MM.1S (cell line): ENCODE measurements around the gene ADO.

Source experiments
- DNase-seq: peaks from one replicate; pipeline ENCODE4 v3.0.0-alpha.2; 2015
- H2AFZ ChIP-seq: fragments of 300-600 bp; sonication (generic); 2 replicates; pipeline ENCODE4 v1.6.0; 2016; ENCODE audit warnings: antibody characterized with exemption, low read length
- H3F3A ChIP-seq: fragments of 300-600 bp; sonication (generic); 2 replicates; pipeline ENCODE4 v1.6.1; 2016; ENCODE audit warnings: mild to moderate bottlenecking, antibody characterized with exemption, low read length, moderate library complexity, mixed read lengths; ENCODE audit not compliant: insufficient read depth
- H3K27ac ChIP-seq: fragments of 300-600 bp; sonication (generic); 2 replicates; pipeline ENCODE4 v1.5.1; 2016; ENCODE audit warnings: mild to moderate bottlenecking, low read length
- H3K27me3 ChIP-seq: fragments of 300-600 bp; sonication (generic); replicated peaks from 2 replicates; pipeline ENCODE4 v1.6.0; 2016; ENCODE audit warnings: low read length; ENCODE audit not compliant: insufficient read depth
- H3K36me3 ChIP-seq: fragments of 300-600 bp; sonication (generic); replicated peaks from 2 replicates; pipeline ENCODE4 v1.6.1; 2016; ENCODE audit warnings: mild to moderate bottlenecking, low read length, mixed read lengths; ENCODE audit not compliant: insufficient read depth
- H3K4me1 ChIP-seq: fragments of 300-600 bp; sonication (generic); 2 replicates; pipeline ENCODE4 v1.6.1; 2016; ENCODE audit warnings: low read length, mixed read lengths
- H3K4me2 ChIP-seq: fragments of 300-600 bp; sonication (generic); 2 replicates; pipeline ENCODE4 v1.6.0; 2016; ENCODE audit warnings: low read depth, low read length
- H3K4me3 ChIP-seq: fragments of 300-600 bp; sonication (generic); 2 replicates; pipeline ENCODE4 v1.5.1; 2016; ENCODE audit warnings: low read length, mixed read lengths
- H3K79me2 ChIP-seq: fragments of 300-600 bp; sonication (generic); 2 replicates; pipeline ENCODE4 v1.6.1; 2016; ENCODE audit warnings: mixed run types, low read length, mixed read lengths
- H3K9ac ChIP-seq: fragments of 300-600 bp; sonication (generic); 2 replicates; pipeline ENCODE4 v1.6.1; 2016; ENCODE audit warnings: low read length, mixed read lengths
- H3K9me2 ChIP-seq: fragments of 300-600 bp; sonication (generic); replicated peaks from 2 replicates; pipeline ENCODE4 v1.6.1; 2016; ENCODE audit warnings: mild to moderate bottlenecking, low read length, mixed read lengths; ENCODE audit not compliant: insufficient read depth
- H3K9me3 ChIP-seq: fragments of 300-600 bp; sonication (generic); replicated peaks from 2 replicates; pipeline ENCODE4 v1.6.1; 2016; ENCODE audit warnings: mild to moderate bottlenecking, low read length, mixed read lengths; ENCODE audit not compliant: insufficient read depth
- H4K20me1 ChIP-seq: fragments of 300-600 bp; sonication (generic); 2 replicates; pipeline ENCODE4 v1.6.1; 2016; ENCODE audit warnings: mild to moderate bottlenecking, low read length, moderate library complexity, mixed read lengths; ENCODE audit not compliant: insufficient read depth
- EZH2 ChIP-seq: fragments of 300-600 bp; sonication (generic); optimal IDR thresholded peaks from 2 replicates; pipeline ENCODE3; 2017; ENCODE audit warnings: low read depth, mild to moderate bottlenecking, antibody characterized with exemption, low read length, mixed read lengths
- EZH2phosphoT487 ChIP-seq: fragments of 300-600 bp; sonication (generic); IDR thresholded peaks from 2 replicates; pipeline ENCODE4 v1.6.1; 2018; ENCODE audit warnings: antibody characterized with exemption, low read length
- TF ChIP-seq, protein P1 (sequence below): fragments of 300-600 bp; sonication (generic); IDR thresholded peaks from 2 replicates; pipeline ENCODE4 v1.5.1; 2016; ENCODE audit warnings: antibody characterized with exemption, low read length, mixed read lengths

ADO gene

DNA sequence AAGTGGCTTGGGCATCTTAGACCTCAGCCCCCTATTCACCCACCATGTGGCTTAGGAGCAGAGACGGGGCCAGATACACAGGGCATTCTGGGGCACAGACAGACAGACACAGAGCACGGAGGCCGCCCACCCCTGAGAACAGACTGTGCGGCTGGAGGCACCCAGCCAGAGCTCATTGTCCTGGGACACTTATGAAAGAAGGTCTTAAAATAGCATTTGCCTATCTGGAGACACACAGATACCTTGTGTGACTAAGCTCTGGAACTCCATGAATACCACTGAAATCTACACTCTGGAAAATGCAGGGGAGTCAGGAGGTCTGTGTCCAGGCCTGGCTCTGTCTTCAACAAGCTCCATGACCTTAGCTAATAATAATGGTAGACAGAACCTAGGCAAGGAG lies 41.4 kb upstream of the ADO start:
- Histone ChIP-seq H3K4me2 (no peak overlapping the region), H3K4me1 (peaks cover 17% of the 10 kb centered on the region), H4K20me1 (no peaks in the 10 kb centered on the region), H3K4me3 (no peak overlapping the region), H3K9me3 (no peaks in the 10 kb centered on the region), H3F3A (no peaks in the 10 kb centered on the region), H3K79me2 (no peaks in the 10 kb centered on the region), H2AFZ (no peak overlapping the region), H3K27ac (no peak overlapping the region), H3K9ac (no peak overlapping the region), H3K9me2 (no peaks in the 10 kb centered on the region), H3K36me3 (no peaks in the 10 kb centered on the region), H3K27me3 (no peaks in the 10 kb centered on the region)
- TF ChIP-seq EZH2 (no peak), EZH2phosphoT487 (no peak)
- TF ChIP-seq, protein P1, sequence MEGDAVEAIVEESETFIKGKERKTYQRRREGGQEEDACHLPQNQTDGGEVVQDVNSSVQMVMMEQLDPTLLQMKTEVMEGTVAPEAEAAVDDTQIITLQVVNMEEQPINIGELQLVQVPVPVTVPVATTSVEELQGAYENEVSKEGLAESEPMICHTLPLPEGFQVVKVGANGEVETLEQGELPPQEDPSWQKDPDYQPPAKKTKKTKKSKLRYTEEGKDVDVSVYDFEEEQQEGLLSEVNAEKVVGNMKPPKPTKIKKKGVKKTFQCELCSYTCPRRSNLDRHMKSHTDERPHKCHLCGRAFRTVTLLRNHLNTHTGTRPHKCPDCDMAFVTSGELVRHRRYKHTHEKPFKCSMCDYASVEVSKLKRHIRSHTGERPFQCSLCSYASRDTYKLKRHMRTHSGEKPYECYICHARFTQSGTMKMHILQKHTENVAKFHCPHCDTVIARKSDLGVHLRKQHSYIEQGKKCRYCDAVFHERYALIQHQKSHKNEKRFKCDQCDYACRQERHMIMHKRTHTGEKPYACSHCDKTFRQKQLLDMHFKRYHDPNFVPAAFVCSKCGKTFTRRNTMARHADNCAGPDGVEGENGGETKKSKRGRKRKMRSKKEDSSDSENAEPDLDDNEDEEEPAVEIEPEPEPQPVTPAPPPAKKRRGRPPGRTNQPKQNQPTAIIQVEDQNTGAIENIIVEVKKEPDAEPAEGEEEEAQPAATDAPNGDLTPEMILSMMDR, result no peak
- DNase-seq, result no peak

DNA sequence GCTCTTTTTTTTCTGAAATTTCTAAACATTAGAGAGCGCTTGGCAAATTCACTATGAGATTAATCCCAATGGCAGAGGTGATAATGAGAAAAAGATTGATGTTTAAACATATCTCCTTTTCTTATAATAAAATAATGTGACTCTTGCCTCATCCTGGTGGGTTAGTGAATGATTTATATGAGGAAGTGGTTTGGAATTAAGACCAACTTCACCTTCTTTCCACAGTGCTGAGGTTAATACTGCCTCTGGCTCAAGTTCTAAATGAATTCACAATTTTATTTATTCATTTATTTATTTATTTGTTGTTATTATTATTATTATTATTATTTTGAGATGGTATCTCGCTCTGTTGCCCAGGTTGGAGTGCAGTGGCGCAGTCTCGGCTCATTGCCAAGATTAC lies 40.5 kb upstream of the ADO start:
- Histone ChIP-seq H3K27me3 (no peaks in the 10 kb centered on the region), H4K20me1 (no peaks in the 10 kb centered on the region), H3K4me1 (peaks cover 17% of the 10 kb centered on the region), H3K9me3 (no peaks in the 10 kb centered on the region), H3K36me3 (no peaks in the 10 kb centered on the region), H3K9ac (no peak overlapping the region), H3F3A (no peaks in the 10 kb centered on the region), H3K79me2 (no peaks in the 10 kb centered on the region), H2AFZ (no peak overlapping the region), H3K27ac (no peak overlapping the region), H3K4me2 (no peak overlapping the region), H3K9me2 (no peaks in the 10 kb centered on the region), H3K4me3 (no peak overlapping the region)
- no peak for TF ChIP-seq EZH2
- TF ChIP-seq EZH2phosphoT487, result no peak
- TF ChIP-seq, protein P1, result no peak
- DNase-seq, result no peak

DNA sequence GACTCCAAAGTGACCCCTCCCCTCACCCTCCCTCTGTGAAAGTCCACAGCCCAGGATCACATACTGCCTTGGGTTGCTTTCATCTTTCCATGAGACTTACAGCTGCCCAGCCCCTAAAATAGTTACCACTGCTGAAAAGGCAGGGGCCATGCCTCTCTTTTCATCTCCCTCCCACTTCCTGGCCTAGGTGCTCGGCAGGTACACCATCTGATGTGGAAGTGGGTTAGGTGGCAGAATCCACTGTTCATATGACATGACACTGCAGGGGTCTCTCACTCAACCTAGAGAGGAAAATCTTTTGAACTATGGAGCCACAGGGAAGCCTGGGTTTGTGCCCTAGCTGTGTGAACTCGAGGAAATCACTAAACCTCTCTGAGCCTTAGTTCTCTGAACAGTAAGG lies 38.8 kb upstream of the ADO start:
- Histone ChIP-seq H3K4me1 (peaks cover 34% of the 10 kb centered on the region), H3K9me2 (no peaks in the 10 kb centered on the region), H4K20me1 (no peaks in the 10 kb centered on the region), H3K9me3 (no peaks in the 10 kb centered on the region), H3K36me3 (no peaks in the 10 kb centered on the region), H3K4me3 (no peak overlapping the region), H3K27ac (no peak overlapping the region), H3K4me2 (no peak overlapping the region), H3F3A (peaks cover 7% of the 10 kb centered on the region), H2AFZ (no peak overlapping the region), H3K79me2 (no peaks in the 10 kb centered on the region), H3K9ac (no peak overlapping the region), H3K27me3 (no peaks in the 10 kb centered on the region)
- no peak for DNase-seq
- TF ChIP-seq EZH2phosphoT487, result no peak
- TF ChIP-seq, protein P1, result no peak
- TF ChIP-seq EZH2, result no peak

DNA sequence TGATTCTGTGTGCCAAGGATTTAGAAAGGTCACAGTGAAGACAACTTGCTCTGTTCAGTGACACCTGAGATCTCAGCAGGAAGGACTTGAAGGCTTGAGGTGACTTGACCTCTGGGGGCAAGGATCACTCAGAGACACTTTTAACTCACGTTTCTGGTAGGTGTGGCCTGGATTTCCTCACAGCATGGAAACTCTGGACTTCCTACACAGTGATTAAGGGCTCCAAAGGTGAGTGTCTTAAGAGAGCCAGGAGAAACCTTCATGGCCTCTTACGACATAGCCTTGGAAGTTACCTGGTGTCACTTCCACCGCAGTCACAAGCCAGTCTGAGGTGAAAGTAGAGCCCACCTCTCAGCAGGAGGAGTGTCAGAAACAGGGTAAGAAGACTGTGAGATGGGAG lies 38.1 kb upstream of the ADO start:
- Histone ChIP-seq H3K4me3 (no peak overlapping the region), H3K36me3 (no peaks in the 10 kb centered on the region), H3K79me2 (no peaks in the 10 kb centered on the region), H3K4me2 (no peak overlapping the region), H3K4me1 (peaks cover 35% of the 10 kb centered on the region), H3K9me3 (no peaks in the 10 kb centered on the region), H3K9ac (no peak overlapping the region), H3K9me2 (no peaks in the 10 kb centered on the region), H3K27me3 (no peaks in the 10 kb centered on the region), H3K27ac (no peak overlapping the region), H3F3A (peaks cover 7% of the 10 kb centered on the region), H2AFZ (no peak overlapping the region), H4K20me1 (no peaks in the 10 kb centered on the region)
- no peak for DNase-seq
- TF ChIP-seq EZH2phosphoT487, result no peak
- TF ChIP-seq EZH2, result no peak
- TF ChIP-seq, protein P1, result no peak
